ENCODE results near the gene CD99.

DNA sequence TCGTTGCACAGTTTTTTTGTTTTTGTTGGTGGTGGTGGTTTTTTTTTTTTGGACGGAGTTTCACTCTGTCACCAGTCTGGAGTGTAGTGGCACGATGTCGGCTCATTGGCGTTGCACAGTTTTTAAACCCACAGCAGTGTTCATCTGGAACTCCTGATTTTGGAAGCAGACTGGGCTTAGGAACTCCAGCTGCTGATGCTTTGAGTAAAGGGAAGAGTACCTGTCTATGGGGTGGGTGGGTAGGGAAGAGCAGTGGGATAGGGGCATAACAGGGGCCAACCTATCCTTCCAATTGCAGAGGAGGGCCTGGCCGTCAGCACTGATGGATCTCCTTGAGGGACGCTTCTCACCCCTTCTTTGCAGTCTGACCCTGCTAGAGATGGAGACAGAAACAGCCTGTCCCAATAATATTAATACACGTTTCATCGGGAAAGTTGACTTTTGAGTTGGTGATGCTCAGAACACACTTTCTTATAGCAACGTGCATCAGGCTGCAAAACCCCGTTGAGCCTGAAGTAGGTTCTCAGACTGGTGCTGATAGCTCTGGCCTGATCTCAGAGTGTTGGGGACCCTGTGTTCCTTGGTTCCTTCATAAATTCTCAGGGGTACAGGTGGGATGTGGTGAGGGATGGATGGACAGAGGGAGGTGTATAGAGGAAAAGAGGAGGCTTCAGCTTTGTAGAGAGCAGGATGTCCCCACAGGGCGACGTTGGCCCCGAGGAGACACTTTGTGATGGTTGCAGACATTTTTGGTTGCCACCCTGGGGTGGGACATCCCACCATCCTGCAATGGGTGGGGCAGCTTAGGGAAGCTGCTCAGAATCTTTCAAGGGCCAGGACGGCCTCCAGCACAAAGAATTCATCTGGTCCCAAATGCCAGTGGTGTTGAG is 2.3 kb downstream of the CD99 start:
- TF ChIP-seq, protein P1, sequence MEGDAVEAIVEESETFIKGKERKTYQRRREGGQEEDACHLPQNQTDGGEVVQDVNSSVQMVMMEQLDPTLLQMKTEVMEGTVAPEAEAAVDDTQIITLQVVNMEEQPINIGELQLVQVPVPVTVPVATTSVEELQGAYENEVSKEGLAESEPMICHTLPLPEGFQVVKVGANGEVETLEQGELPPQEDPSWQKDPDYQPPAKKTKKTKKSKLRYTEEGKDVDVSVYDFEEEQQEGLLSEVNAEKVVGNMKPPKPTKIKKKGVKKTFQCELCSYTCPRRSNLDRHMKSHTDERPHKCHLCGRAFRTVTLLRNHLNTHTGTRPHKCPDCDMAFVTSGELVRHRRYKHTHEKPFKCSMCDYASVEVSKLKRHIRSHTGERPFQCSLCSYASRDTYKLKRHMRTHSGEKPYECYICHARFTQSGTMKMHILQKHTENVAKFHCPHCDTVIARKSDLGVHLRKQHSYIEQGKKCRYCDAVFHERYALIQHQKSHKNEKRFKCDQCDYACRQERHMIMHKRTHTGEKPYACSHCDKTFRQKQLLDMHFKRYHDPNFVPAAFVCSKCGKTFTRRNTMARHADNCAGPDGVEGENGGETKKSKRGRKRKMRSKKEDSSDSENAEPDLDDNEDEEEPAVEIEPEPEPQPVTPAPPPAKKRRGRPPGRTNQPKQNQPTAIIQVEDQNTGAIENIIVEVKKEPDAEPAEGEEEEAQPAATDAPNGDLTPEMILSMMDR (IDR thresholded peaks at IDR 0.05), result no peak
- no peak for TF ChIP-seq POLR2A (IDR thresholded peaks at IDR 0.05)
